H1 (cell line): ENCODE measurements around the gene ZNF786. TPM values are rescaled to one million over a fixed set of nuclear protein-coding genes. Genes with fewer than 3 reads are reported as not detected.

Experiments used
- ASH2L ChIP-seq: fragments of 200-600, 300-600 bp; sonication (generic); IDR thresholded peaks from one replicate; pipeline ENCODE4 v1.7.1; 2017; ENCODE audit warnings: low read length
- BACH1 ChIP-seq: IDR thresholded peaks from 2 replicates; pipeline ENCODE4 v1.6.1; 2012; ENCODE audit warnings: low read length, improper control_type of control experiment
- CBX5 ChIP-seq: fragments of 300-800, 300-1000 bp; sonication (generic); IDR thresholded peaks from 2 replicates; pipeline ENCODE4 v1.7.1; 2016; ENCODE audit warnings: antibody characterized with exemption, low read length, low read depth
- CHD2 ChIP-seq: IDR thresholded peaks from 2 replicates; pipeline ENCODE4 v1.6.1; 2012; ENCODE audit warnings: low read length, improper control_type of control experiment
- EGR1 ChIP-seq: IDR thresholded peaks from 2 replicates; pipeline ENCODE4 v1.6.1; 2011; ENCODE audit warnings: low read depth, low read length, borderline replicate concordance
- GABPA ChIP-seq: IDR thresholded peaks from 2 replicates; pipeline ENCODE4 v1.6.1; 2011; ENCODE audit warnings: mild to moderate bottlenecking, low read length, moderate library complexity, borderline replicate concordance; ENCODE audit not compliant: insufficient read depth
- HDAC2 ChIP-seq, 2 experiments: fragments of 300-600 bp in 1 of 2; sonication (generic) in 1 of 2; IDR thresholded peaks; 2 replicates each; pipeline ENCODE4 v1.6.1; 2011 to 2012; ENCODE audit warnings: low read depth in 2 of 2, low read length in 2 of 2, mild to moderate bottlenecking in 2 of 2, moderate library complexity in 2 of 2, borderline replicate concordance in 1 of 2, inconsistent platforms in 1 of 2
- HDAC6 ChIP-seq: IDR thresholded peaks from one replicate; pipeline ENCODE4 v1.7.1; 2012; ENCODE audit warnings: low read depth, mild to moderate bottlenecking, inconsistent platforms, low read length, moderate library complexity
- JUN ChIP-seq: IDR thresholded peaks from 2 replicates; pipeline ENCODE4 v1.6.1; 2011; ENCODE audit warnings: low read depth, mild to moderate bottlenecking, improper control_type of control experiment, low read length
- KDM4A ChIP-seq: IDR thresholded peaks from one replicate; pipeline ENCODE4 v1.7.1; 2012; ENCODE audit warnings: low read depth, mild to moderate bottlenecking, moderate library complexity, low read length, inconsistent platforms; ENCODE audit not compliant: severe bottlenecking
- MAFK ChIP-seq: IDR thresholded peaks from 2 replicates; pipeline ENCODE4 v1.6.1; 2012; ENCODE audit warnings: low read depth, mild to moderate bottlenecking, improper control_type of control experiment, low read length
- POLR2A ChIP-seq, 2 experiments: IDR thresholded peaks; 1 replicate in 1 of 2; 2 replicates in 1 of 2; pipeline ENCODE4 v1.6.1; 2011; ENCODE audit warnings: low read depth in 2 of 2, low read length in 2 of 2, mild to moderate bottlenecking in 2 of 2; ENCODE audit errors: control extremely low read depth in 1 of 2
- POLR2AphosphoS5 ChIP-seq: IDR thresholded peaks from 2 replicates; pipeline ENCODE4 v1.6.1; 2011; ENCODE audit warnings: low read depth, low read length
- POU5F1 ChIP-seq: IDR thresholded peaks from 2 replicates; pipeline ENCODE4 v1.6.1; 2011; ENCODE audit warnings: low read depth, mild to moderate bottlenecking, low read length, moderate library complexity
- RFX5 ChIP-seq: IDR thresholded peaks from 2 replicates; pipeline ENCODE4 v1.6.1; 2011; ENCODE audit warnings: low read depth, low read length, improper control_type of control experiment, borderline replicate concordance
- RNF2 ChIP-seq: fragments of 200-900, 300-1000 bp; sonication (generic); IDR thresholded peaks from 2 replicates; pipeline ENCODE4 v1.7.1; 2016; ENCODE audit warnings: borderline replicate concordance, low read depth, mild to moderate bottlenecking, antibody characterized with exemption, low read length; ENCODE audit not compliant: poor library complexity, severe bottlenecking; ENCODE audit errors: missing control alignments
- SAP30 ChIP-seq: fragments of 300-600 bp; sonication (generic); IDR thresholded peaks from 2 replicates; pipeline ENCODE4 v1.7.1; 2012; ENCODE audit warnings: low read length, moderate library complexity, mild to moderate bottlenecking, inconsistent platforms; ENCODE audit not compliant: insufficient read depth, insufficient replicate concordance
- SIN3A ChIP-seq, 2 experiments: IDR thresholded peaks in 1 of 2; conservative IDR thresholded peaks in 1 of 2; 2 replicates each; pipeline ENCODE4 v1.6.1; 2011 to 2012; ENCODE audit warnings: low read length in 2 of 2, improper control_type of control experiment in 1 of 2, low read depth in 1 of 2, mild to moderate bottlenecking in 1 of 2
- SIRT6 ChIP-seq: IDR thresholded peaks from one replicate; pipeline ENCODE4 v1.7.1; 2012; ENCODE audit warnings: low read length, inconsistent platforms
- SRF ChIP-seq: IDR thresholded peaks from 2 replicates; pipeline ENCODE4 v1.6.1; 2011; ENCODE audit warnings: mild to moderate bottlenecking, low read depth, low read length, moderate library complexity
- SUZ12 ChIP-seq: fragments of 200-600 bp; sonication (generic); IDR thresholded peaks from 2 replicates; pipeline ENCODE4 v1.6.1; 2012; ENCODE audit warnings: mild to moderate bottlenecking, inconsistent platforms, low read length, moderate library complexity, mixed read lengths
- TAF1 ChIP-seq: IDR thresholded peaks from 2 replicates; pipeline ENCODE4 v1.6.1; 2011; ENCODE audit warnings: mild to moderate bottlenecking, low read depth, low read length
- USF2 ChIP-seq: IDR thresholded peaks from 2 replicates; pipeline ENCODE4 v1.6.1; 2011; ENCODE audit warnings: low read length, improper control_type of control experiment
- polyA plus RNA-seq, 7 experiments: library from polyadenylated mRNA; depleted of rRNA in 3 of 7; stranded (reverse) in 5 of 7; unstranded in 2 of 7; fragments of >200 nt in 5 of 7; fragments of 200-250 nt in 2 of 7; gene quantifications; 1 replicate in 5 of 7; 2 replicates in 1 of 7; 4 replicates in 1 of 7; pipeline versions ENCODE4 v1.2.1 to v1.2.3, GENCODE V29; 2011 to 2013; ENCODE audit warnings: missing spikeins in 2 of 7, mixed read lengths in 2 of 7
- total RNA-seq: library from RNA; stranded (reverse); fragmentation: NEBNext Ultra II Directional; extraction: Animal tissue kit (Norgen Biotek cat#: 25700); gene quantifications from 2 replicates; pipeline ENCODE4 v1.2.1, GENCODE V29; 2021

ZNF786 gene
- total and polyA plus RNA-seq, 2 of the 8 experiments (the other 6 are each of a cell fraction or from before 2014, with no cell fraction given) = 7.7 to 16.3 TPM

DNA sequence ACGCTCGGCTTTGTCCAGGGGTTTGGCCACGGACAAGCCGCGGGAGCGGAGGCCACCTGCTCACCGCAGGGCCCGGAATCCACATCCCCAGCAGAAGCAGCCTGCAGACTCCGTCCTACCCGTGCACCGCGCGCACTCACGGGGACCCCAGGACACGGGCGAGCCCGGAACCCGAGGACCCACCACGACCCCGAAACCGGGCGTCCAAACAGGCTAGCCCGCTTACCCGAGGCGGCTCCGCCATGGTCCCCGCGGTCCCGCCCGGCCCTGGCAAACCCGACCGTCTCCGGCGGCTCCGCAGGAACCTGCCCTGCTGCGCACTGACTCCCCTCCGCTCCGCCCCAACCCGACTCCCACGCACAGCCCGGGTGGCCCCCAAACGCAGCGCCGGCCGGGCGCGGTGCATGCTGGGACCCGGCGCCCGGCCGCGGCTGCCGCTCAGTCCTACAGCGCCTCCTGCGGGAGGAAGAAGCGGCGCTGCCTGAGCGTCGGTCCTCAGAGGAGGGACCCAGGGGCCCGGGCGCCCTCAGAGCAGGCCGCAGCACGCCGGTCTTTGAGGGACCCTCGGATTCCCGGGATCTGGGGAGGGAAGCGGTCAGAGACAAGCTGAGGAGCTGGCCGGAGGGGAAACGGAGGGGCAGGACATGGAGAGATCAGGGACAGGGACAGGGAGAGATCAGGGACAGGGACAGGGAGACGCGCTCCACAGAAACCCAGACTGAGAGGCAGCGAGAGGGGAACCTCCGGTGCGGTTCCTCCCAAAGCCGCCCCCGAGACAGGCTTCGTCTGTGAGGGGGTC, at the start of gene ZNF786 (continued):
- TF ChIP-seq RNF2 (no peak), GABPA (no peak), SUZ12 (no peak), POLR2A (IDR thresholded peaks at IDR 0.05; ENCODE audit: control extremely low read depth in 1 of 2, low read depth in 2 of 2, low read length in 2 of 2) (peak; percentile 74 to 81), KDM4A (peak; percentile 85), ASH2L (peak; percentile 97), CHD2 (no peak; the same call in 1 of the 2 replicates), BACH1 (peak; percentile 60), SIRT6 (no peak), SRF (no peak), POU5F1 (no peak), HDAC6 (no peak), SAP30 (no peak), USF2 (peak; percentile 4; the same call in 1 of the 2 replicates), TAF1 (peak; percentile 87), SIN3A (conservative IDR thresholded peaks at IDR 0.05 in 1 of 2, IDR thresholded peaks at IDR 0.05 in 1 of 2; ENCODE audit: low read depth in 1 of 2, low read length in 2 of 2) (peak in 1 of 2 experiments; percentile 59; a peak in 1 of 4 replicates), RFX5 (no peak), MAFK (no peak), POLR2AphosphoS5 (peak; percentile 70), EGR1 (peak; percentile 99), JUN (no peak), CBX5 (no peak), HDAC2 (IDR thresholded peaks at IDR 0.05; ENCODE audit: borderline replicate concordance in 1 of 2, low read depth in 2 of 2, low read length in 2 of 2) (peak in 1 of 2 experiments; percentile 56; a peak in 2 of 4 replicates)
